Stomach (tissue), 4 donors: ENCODE data around the gene VASP.

Source experiments
- EP300 ChIP-seq: sonication (generic); formaldehyde crosslinking; IDR thresholded peaks from one replicate; pipeline ENCODE4 v1.6.1; 2017; ENCODE audit warnings: antibody characterized with exemption
- POLR2A ChIP-seq, 4 donors: fragments of 450-650 bp; IDR thresholded peaks; one replicate each; pipeline ENCODE4 v1.6.1; 2016; ENCODE audit warnings: antibody characterized with exemption in 4 of 4, control low read depth in 2 of 4, mild to moderate bottlenecking in 1 of 4, moderate library complexity in 1 of 4
- TF ChIP-seq, protein P1 (sequence below), 7 experiments: fragments of 450-650 bp in 4 of 7; fragments of 200-600 bp in 3 of 7; sonication (generic) in 3 of 7; IDR thresholded peaks; one replicate each; pipeline ENCODE4 v1.5.1; 2016 to 2019; ENCODE audit warnings: antibody characterized with exemption in 7 of 7, control low read depth in 2 of 7, mild to moderate bottlenecking in 1 of 7

DNA sequence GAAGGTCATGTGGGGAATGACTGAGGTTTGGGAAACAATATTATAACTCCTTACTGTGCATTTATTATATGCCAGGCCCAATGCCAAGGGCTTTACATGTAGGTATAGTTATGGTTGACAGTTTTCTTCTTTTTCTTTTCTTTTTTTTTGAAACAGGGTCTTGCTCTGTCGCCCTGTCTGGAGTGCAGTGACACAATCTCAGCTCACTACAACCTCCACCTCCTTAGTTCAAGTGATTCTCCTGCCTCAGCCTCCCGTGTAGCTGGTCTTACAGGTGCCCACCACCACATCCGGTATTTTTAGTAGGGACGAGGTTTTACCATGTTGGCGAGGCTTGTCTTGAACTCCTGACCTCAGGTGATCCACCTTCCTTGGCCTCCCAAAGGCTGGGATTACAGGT lies 24.2 kb upstream of the VASP start:
- TF ChIP-seq, protein P1, sequence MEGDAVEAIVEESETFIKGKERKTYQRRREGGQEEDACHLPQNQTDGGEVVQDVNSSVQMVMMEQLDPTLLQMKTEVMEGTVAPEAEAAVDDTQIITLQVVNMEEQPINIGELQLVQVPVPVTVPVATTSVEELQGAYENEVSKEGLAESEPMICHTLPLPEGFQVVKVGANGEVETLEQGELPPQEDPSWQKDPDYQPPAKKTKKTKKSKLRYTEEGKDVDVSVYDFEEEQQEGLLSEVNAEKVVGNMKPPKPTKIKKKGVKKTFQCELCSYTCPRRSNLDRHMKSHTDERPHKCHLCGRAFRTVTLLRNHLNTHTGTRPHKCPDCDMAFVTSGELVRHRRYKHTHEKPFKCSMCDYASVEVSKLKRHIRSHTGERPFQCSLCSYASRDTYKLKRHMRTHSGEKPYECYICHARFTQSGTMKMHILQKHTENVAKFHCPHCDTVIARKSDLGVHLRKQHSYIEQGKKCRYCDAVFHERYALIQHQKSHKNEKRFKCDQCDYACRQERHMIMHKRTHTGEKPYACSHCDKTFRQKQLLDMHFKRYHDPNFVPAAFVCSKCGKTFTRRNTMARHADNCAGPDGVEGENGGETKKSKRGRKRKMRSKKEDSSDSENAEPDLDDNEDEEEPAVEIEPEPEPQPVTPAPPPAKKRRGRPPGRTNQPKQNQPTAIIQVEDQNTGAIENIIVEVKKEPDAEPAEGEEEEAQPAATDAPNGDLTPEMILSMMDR (IDR thresholded peaks at IDR 0.05): no peak
- no peak for TF ChIP-seq POLR2A (IDR thresholded peaks at IDR 0.05)
- no peak for TF ChIP-seq EP300
